ENCODE measurements around the gene KRTAP9-6. TPM values are rescaled to one million over a fixed set of nuclear protein-coding genes. Genes with fewer than 3 reads are reported as not detected.
"Not testable (repeated sequence)": the region's sequence is repeated elsewhere in the genome, so short reads cannot be mapped to it uniquely, and the experiment has no call there.

KRTAP9-6 gene
- total RNA-seq, 1 donor from 2014 or later: not detected

DNA sequence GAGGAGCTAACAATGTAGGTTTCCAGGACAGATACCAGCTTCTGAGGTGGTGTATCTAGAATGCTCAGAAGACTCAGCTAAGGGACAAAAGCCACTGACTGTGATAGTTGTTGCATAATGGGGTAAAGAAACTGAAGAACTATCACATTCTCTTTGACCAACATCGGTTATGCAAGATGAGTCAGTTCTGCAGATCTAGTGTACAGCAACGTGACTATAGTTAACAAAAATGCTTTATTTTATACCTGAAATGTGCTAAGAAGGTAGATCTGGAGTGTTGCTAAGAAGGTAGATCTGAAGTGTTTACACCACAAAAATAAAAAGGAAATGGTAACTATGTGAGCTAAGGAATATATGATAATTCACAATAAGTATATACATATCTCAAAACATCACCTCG is 2.5 kb downstream of the KRTAP9-6 start:
- H3K4me1 Mint-ChIP-seq (ENCODE audit: unreplicated experiment): no peaks in the 10 kb centered on the region
- no peak overlapping the region for H3K4me3 Mint-ChIP-seq

DNA sequence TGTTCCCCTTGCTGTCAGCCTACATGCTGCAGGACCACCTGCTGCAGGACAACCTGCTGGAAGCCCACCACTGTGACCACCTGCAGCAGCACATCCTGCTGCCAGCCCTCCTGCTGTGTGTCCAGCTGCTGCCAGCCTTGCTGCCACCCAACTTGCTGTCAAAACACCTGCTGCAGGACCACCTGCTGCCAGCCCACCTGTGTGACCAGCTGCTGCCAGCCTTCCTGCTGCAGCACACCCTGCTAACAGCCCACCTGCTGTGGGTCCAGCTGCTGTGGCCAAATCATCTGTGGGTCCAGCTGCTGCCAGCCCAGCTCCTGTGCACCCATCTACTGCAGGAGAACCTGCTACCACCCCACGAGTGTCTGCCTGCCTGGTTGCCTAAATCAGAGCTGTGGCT is 6.1 kb downstream of the KRTAP9-6 start:
- H3K4me1 Mint-ChIP-seq (ENCODE audit: unreplicated experiment); H3K36me3 Mint-ChIP-seq; DNase-seq (ENCODE audit: extremely low spot score, unreplicated experiment); H3K27me3 Mint-ChIP-seq; H3K27ac Mint-ChIP-seq; H3K4me3 Mint-ChIP-seq; H3K9me3 Mint-ChIP-seq: not testable (repeated sequence)

More for the DNA sequence above, 2.5 kb downstream of the KRTAP9-6 start:
- DNase-seq (ENCODE audit: extremely low spot score, unreplicated experiment): no peak
- H3K27ac Mint-ChIP-seq: no peak overlapping the region
- H3K9me3 Mint-ChIP-seq: no peaks in the 10 kb centered on the region
- no peak for TF ChIP-seq CTCF (conservative IDR thresholded peaks at IDR 0.05)
- H3K36me3 Mint-ChIP-seq: no peaks in the 10 kb centered on the region
- peaks cover 7% of the 10 kb centered on the region for H3K27me3 Mint-ChIP-seq

DNA sequence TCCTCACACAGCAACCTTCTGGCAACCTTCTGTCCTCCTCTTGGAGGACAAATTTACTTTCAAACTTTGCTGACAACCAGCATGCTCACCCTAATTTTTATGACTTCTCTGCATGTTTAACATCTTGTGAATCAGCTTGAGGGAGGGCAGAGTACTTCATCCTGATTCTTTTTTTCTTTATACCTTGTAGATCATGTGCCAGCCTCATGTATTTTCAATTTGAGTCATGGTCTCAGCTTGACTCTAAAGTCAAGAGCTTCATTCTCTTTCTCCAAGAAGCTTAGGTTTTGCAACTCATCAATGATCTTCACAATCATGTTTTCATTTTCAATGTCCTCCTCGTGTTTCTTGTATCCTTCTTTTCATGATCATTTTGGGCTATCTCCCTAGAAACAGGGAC is 6.7 kb downstream of the KRTAP9-6 start:
- no peak for DNase-seq (ENCODE audit: extremely low spot score, unreplicated experiment)
- no peaks in the 10 kb centered on the region for H3K9me3 Mint-ChIP-seq
- no peaks in the 10 kb centered on the region for H3K4me1 Mint-ChIP-seq (ENCODE audit: unreplicated experiment)
- H3K36me3 Mint-ChIP-seq: no peaks in the 10 kb centered on the region
- H3K27ac Mint-ChIP-seq: no peak overlapping the region
- H3K27me3 Mint-ChIP-seq: peaks cover 8% of the 10 kb centered on the region
- TF ChIP-seq CTCF (conservative IDR thresholded peaks at IDR 0.05): no peak
- H3K4me3 Mint-ChIP-seq: no peak overlapping the region

DNA sequence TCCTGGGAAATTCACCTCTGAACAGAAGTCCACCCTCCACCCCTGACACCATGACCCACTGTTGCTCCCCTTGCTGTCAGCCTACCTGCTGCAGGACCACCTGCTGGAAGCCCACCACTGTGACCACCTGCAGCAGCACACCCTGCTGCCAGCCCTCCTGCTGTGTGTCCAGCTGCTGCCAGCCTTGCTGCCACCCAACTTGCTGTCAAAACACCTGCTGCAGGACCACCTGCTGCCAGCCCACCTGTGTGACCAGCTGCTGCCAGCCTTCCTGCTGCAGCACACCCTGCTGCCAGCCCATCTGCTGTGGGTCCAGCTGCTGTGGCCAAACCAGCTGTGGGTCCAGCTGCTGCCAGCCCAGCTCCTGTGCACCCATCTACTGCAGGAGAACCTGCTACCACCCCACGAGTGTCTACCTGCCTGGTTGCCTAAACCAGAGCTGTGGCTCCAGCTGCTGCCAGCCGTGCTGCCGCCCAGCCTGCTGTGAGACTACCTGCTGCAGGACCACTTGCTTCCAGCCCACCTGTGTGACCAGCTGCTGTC is 10.5 kb downstream of the KRTAP9-6 start, which contains the start of gene KRTAP9-7:
Gene KRTAP9-7 (plus strand): TSS at position 51 of the 543 bp plus-strand sequence. CDS start 0 bp downstream, at position 51.
- not testable (repeated sequence) for DNase-seq (ENCODE audit: extremely low spot score, unreplicated experiment); H3K4me3 Mint-ChIP-seq

DNA sequence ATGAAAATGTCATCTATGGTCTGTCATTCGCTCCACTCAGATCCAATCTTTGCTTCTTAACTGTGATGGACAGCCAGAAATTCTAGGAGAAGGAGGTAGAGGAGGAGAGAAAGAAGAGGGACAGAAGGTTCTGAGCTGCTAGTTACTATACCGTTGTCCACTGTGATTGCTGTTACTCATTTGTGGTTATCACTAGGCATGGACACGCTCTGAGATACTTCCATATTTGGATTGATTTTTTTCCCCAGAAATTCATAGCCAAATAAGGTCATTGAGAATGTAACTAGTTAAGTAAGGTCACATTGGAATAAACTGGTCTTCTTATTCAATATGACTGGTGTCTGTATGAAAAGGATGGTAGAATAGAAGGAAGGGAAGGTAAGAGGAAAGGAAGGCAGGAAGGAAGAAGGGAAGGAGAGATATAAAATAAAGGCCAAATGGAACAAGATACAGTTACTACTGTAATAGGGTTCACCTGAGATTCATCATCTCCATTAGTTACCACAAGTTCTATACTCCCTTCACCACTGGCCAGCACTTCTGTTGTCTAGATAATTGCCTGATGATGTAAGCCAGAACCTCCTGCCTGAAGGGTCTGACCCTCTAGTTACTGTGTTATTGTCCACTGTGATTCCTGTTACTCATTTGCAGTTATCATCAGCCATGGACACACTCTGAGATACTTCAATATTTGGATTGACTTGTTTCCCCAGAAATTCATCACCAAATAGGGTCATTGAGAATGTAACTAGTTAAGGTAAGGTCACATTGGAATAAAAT is 13.2 kb downstream of the KRTAP9-6 start:
- no peak for DNase-seq (ENCODE audit: extremely low spot score, unreplicated experiment)
- no peaks in the 10 kb centered on the region for H3K36me3 Mint-ChIP-seq
- no peaks in the 10 kb centered on the region for H3K4me1 Mint-ChIP-seq (ENCODE audit: unreplicated experiment)
- peaks cover 8% of the 10 kb centered on the region for H3K27me3 Mint-ChIP-seq
- no peak overlapping the region for H3K4me3 Mint-ChIP-seq
- H3K27ac Mint-ChIP-seq: no peak overlapping the region
- TF ChIP-seq CTCF (conservative IDR thresholded peaks at IDR 0.05): no peak
- H3K9me3 Mint-ChIP-seq: no peaks in the 10 kb centered on the region

More for the DNA sequence above, 10.5 kb downstream of the KRTAP9-6 start, which contains the start of gene KRTAP9-7:
- not testable (repeated sequence) for H3K27me3 Mint-ChIP-seq; H3K9me3 Mint-ChIP-seq; H3K4me1 Mint-ChIP-seq (ENCODE audit: unreplicated experiment); H3K27ac Mint-ChIP-seq; H3K36me3 Mint-ChIP-seq

DNA sequence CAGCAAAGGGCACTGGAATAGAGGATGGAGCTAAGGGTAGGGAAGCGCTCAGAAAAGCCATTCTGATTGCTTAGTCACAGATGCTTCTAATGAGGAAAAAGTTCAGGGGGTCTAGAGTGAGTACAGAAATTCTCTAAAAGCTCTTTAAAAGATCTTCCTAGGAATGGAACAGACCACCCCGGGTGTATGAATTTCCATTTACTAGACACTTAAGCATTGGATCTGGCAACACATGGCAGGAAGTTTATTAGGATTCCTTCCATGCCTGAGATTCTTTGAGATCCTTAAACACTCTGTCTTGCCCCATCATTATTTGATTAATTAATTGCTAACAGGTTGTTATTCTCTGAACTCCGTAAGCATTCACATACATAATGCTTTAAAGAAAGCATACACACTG is 18.9 kb downstream of the KRTAP9-6 start:
- H3K4me1 Mint-ChIP-seq (ENCODE audit: unreplicated experiment): no peaks in the 10 kb centered on the region
- H3K36me3 Mint-ChIP-seq: no peaks in the 10 kb centered on the region
- H3K9me3 Mint-ChIP-seq: no peaks in the 10 kb centered on the region
- H3K27ac Mint-ChIP-seq: no peak overlapping the region
- no peaks in the 10 kb centered on the region for H3K27me3 Mint-ChIP-seq
- no peak for TF ChIP-seq CTCF (conservative IDR thresholded peaks at IDR 0.05)
- no peak for DNase-seq (ENCODE audit: extremely low spot score, unreplicated experiment)
- H3K4me3 Mint-ChIP-seq: no peak overlapping the region
